Measurements from ENCODE around the gene ADGRG6.

Gene ADGRG6

GRCh38 chr6:142294679-142295078 lies 7.1 kb upstream of the ADGRG6 start:
- TF ChIP-seq CTCF (IDR thresholded peaks at IDR 0.05; ENCODE audit: extremely low read depth, insufficient read depth, missing control alignments), result no peak
- in situ Hi-C loops (cut with MboI; ENCODE audit: low pct_unique_long_range_greater_than_20kb, low sequenced_read_pairs, unreplicated experiment), result no loop called here
- DNase-seq (ENCODE audit: low spot score), result no peak

GRCh38 chr6:142296975-142297604 lies 4.7 kb upstream of the ADGRG6 start:
- in situ Hi-C loops (cut with MboI; ENCODE audit: low pct_unique_long_range_greater_than_20kb, low sequenced_read_pairs, unreplicated experiment), result no loop called here
- no peak for DNase-seq (ENCODE audit: low spot score)
- no peak for TF ChIP-seq CTCF (IDR thresholded peaks at IDR 0.05; ENCODE audit: extremely low read depth, insufficient read depth, missing control alignments)

GRCh38 chr6:142297605-142297995 lies 4.2 kb upstream of the ADGRG6 start:
- in situ Hi-C loops (cut with MboI; ENCODE audit: low pct_unique_long_range_greater_than_20kb, low sequenced_read_pairs, unreplicated experiment), result no loop called here
- TF ChIP-seq CTCF (IDR thresholded peaks at IDR 0.05; ENCODE audit: extremely low read depth, insufficient read depth, missing control alignments), result no peak

DNA sequence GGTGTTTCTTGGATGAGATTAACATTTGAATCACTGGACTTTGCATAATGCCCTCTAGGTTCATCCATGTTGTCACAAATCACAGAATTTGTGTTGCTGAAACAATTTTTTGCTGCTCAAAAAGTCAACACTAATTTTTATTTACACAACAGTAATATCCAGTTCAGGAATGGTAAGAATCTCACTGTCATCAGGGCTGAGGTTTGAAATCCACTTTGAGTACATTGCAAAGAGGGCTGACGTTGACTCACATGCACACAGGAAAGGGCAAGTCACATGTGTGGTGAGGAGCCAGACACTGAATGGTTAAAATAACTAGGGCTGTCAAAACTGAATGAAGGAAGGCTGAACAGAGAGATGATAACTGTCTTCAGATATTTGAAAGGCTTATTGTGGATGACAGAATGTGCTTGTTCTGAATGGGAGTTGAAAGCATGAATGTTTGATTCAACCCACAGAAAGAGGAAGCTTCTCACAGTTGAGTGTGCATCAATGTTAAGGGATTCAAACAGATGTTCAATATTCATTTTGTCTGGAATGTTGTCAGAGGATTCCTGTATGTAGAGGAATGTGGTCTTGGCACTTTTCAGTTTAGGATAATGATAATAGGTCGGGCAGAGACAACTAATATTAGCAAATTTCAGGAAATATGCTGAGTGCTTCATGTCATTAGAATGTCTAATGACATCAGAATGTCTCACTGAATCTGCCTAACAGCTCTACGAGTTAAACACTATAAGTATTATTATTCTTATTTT lies 3.6 kb upstream of the ADGRG6 start:
- in situ Hi-C loops (cut with MboI; ENCODE audit: low pct_unique_long_range_greater_than_20kb, low sequenced_read_pairs, unreplicated experiment), result no loop called here
- no peak for DNase-seq (ENCODE audit: low spot score)

More at GRCh38 chr6:142297605-142297995, 4.2 kb upstream of the ADGRG6 start:
- no peak for DNase-seq (ENCODE audit: low spot score)

DNA sequence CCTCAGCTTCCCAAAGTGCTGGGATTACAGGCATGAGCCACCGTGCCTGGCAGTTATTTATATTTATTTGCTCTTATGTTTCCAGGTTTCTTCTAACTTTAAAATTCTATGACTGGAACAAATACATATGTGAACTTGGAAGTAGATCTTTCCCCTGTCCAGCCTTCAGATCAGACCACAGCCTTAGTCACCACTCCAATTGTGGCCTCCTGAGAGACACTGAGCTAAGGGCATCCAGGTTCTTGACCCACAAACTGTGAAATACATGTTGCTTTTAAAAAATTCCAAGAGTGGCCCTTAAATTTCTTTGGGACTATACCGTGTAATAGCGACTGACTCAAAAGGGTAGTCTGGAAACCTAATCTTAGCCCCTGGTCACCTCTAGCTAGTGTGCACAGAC lies 1.5 kb upstream of the ADGRG6 start:
- TF ChIP-seq CTCF (IDR thresholded peaks at IDR 0.05; ENCODE audit: extremely low read depth, insufficient read depth, missing control alignments), result no peak
- in situ Hi-C loops (cut with MboI; ENCODE audit: low pct_unique_long_range_greater_than_20kb, low sequenced_read_pairs, unreplicated experiment), result no loop called here
- DNase-seq (ENCODE audit: low spot score), result no peak

More for the DNA sequence above, 3.6 kb upstream of the ADGRG6 start:
- TF ChIP-seq CTCF (IDR thresholded peaks at IDR 0.05; ENCODE audit: extremely low read depth, insufficient read depth, missing control alignments), result no peak

- no peak for DNase-seq (ENCODE audit: low spot score)
- TF ChIP-seq CTCF (IDR thresholded peaks at IDR 0.05; ENCODE audit: extremely low read depth, insufficient read depth, missing control alignments), result no peak
- in situ Hi-C loops (cut with MboI; ENCODE audit: low pct_unique_long_range_greater_than_20kb, low sequenced_read_pairs, unreplicated experiment), result no loop called here
These were observed 803 bp upstream of the ADGRG6 start for GRCh38 chr6:142300758-142301650.
